HG03354 (cell line): ENCODE measurements around the gene CWC25.

Source experiments
- ATAC-seq: cut with Tn5 transposase; IDR thresholded peaks from one replicate; pipeline ENCODE4 v1.9.1; 2021; ENCODE audit warnings: mild to moderate bottlenecking; ENCODE audit not compliant: unreplicated experiment, poor library complexity, severe bottlenecking

The CWC25 gene

GRCh38 chr17:38853292-38854219 lies 28.4 kb upstream of the CWC25 start, which contains the start of gene RPL23:
Gene RPL23, minus strand, starts transcription at chr17:38853721. Its CDS starts 11 bp downstream, at chr17:38853710.
- peak; percentile 83 for ATAC-seq

DNA sequence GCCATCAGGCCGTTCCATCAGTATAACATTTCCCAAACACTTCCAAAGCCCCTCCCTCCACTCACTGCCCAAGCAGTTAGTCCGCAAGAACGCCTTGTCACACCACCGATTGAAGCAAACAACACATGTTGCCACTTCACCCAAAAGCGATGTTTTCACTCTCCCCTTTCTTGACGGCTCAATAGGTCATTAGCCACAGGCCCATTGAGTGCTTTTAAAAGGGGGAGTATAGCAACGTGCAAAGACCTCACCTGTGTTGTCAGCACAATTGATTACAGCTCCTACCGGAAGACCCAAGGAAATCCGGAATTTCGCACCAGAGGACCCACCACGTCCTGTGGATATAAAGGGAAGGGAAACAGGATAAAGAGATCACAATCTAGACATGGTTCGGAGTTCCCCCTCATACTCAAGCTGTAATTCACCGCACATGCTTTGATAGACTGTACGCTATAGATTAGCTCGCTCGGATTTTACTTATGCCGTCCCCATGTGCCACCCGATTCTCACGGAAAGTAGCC lies 27.7 kb upstream of the CWC25 start:
- peak; percentile 19 for ATAC-seq

GRCh38 chr17:38851434-38851833 lies 26.3 kb upstream of the CWC25 start:
- ATAC-seq, result no peak

DNA sequence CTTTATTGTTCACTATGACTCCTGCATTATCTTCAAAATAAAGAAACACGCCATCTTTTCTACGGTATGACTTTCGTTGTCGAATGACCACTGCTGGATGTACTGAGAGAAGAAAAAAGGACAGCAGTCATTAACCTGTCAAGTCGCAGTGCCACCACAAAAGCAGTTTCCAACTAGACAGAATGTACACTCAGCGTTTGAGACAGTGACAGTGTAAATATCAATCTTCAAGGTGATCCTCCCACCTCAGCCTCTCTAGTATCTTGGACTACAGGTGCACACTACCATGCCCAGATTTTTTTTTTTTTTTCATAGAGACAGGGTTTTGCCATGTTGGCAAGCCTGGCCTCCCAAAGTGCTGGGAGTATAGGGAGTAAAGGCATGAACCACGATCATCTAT lies 25.3 kb upstream of the CWC25 start:
- no peak for ATAC-seq

DNA sequence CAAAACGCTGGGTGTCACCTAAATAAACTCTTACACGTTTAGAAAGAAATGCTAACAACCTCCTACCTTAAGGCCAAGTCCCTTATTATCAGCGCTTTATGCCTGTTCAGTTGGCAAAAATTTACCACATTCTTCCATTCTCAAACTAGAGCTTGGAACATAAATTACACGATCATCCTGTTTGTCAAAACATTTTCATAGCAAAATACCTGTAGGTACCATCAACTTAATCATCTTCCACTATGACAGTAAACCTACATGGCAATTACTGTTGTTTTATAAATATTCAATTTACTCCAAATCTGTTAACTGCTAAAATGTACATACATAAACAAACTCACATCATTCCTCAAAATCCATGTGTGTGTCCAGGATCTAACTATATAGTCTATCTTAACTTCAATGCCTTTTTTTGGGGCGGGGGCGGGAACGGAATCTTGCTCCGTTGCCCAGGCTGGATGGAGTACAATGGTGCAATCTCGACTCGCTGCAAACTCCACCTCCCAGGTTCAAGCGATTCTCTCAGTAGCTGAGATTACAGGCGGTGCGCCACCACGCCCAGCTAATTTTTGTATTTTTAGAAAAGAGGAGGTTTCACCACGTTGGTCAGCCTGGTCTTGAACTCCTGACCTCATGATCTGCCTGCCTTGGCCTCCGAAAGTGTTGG lies 24.0 kb upstream of the CWC25 start:
- no peak for ATAC-seq

GRCh38 chr17:38848557-38848891 lies 23.4 kb upstream of the CWC25 start:
- ATAC-seq, result no peak

DNA sequence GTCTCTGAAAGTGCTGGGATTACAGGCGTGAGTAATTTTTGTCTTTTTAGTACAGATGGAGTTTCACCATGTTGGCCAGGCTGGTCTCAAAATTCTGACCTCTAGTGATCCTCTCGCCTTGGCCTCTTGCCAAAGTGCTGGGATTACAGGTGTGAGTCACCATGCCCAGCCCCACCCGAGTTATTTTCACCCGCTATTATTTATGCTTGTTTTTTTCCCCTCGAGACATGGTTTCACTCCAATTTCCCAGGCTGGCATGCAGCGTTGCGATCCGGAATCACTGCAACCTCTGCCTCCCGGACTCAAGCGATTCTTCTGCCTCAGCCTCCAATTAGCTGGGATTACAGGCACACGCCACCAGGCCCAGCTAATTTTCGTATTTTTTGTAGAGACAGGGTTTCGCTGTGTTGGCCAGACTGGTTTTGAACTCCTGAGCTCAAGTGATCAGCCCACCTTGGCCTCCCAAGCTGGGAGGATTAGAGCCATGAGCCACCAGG lies 19.2 kb upstream of the CWC25 start:
- no peak for ATAC-seq

GRCh38 chr17:38825762-38826247 lies 684 bp upstream of the CWC25 start:
- no peak for ATAC-seq

DNA sequence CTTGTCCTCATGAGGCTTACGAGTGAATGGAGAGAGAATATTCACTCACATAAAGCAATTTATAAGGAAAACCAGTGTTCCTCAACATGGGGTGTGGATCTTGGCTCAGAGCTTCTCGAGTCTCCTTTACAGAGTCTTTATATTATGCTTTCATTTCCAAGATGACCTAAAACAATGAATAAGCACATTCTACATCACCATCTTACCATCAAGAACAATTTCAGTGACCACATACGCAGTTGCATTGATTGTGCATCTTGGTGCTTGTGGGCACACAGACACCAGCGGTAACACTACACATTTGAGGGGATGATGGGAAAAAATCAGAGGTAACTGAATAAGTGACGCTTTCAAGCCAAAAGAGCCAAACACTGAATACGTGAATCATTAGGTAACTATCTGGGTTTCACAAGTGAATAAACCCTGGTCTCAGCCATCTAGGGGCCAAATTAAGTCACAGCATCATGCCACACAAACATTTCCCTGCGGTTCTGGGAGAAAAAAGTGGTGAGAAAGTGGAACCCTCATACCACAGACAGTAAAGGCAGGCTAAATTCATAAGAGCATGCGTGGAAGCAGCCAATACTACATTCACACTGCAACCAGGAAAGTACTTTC lies 9.4 kb downstream of the CWC25 start:
- no peak for ATAC-seq

GRCh38 chr17:38809828-38810227 lies 15.3 kb downstream of the CWC25 start:
- ATAC-seq, result no peak

DNA sequence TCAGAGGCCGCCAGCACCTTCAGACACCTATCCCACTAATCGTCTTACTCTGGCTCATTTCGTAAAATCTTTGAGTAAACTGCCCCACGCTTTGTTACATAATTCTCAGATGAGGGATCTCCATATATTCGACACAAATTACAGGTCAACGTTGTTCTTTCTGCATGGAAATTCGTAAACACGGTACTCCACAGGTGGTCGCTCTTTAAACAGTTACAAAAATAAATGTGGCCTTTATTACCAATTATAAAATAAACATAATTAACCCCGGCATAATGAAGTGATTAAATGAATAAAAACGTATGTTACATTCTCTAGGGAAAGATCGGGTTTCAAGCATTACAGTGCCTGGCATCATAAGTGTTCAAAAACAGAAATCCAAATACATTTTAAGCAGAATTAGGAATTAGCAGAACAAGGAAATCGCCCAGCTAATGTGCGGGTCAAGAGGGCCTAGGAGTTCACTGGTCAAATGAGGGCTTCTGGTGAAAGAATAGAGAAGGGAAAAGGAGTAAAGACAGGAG lies 24.8 kb downstream of the CWC25 start:
- no peak for ATAC-seq

DNA sequence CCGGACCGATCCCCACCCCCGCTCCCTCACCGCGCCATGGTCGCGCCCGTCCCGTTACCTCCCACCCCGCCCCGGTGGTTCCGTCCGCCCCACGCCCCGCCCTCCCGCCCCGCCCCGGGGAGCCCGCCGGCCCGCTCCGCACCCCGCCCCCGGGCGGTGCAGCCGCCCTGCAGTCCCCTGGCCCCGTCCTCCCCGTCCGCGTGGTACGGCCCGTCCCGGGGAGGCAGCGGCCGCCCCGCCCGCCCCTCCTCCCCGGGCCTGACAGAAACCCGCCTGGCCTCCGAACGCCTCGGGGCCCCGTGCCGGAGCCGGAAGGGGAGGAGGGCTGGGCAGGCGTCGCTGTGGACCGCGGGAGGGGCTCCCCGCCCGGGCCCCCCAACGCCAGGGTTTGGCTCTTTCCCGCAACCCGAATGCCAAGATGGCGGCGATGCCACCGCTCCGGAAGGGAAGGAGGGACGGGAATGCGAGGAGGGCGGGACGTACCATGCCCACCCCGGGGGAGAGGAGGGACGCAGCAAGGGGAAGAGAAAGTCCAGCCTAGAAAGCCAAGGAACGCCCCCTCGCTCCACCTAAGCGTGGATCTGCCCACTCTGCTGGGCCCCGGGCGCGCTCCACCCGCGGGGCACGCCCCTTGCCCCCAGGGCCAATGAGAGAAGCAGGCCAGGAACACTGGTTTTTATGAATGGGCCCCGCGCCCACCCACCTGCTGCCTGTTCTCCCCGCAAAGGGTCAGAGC lies 25.5 kb downstream of the CWC25 start, which contains the start of gene PIP4K2B:
Gene PIP4K2B, minus strand, starts transcription at position 56 of the 736 bp plus-strand sequence. CDS start 132 bp downstream, outside the sequence.
- ATAC-seq, result peak; percentile 84

DNA sequence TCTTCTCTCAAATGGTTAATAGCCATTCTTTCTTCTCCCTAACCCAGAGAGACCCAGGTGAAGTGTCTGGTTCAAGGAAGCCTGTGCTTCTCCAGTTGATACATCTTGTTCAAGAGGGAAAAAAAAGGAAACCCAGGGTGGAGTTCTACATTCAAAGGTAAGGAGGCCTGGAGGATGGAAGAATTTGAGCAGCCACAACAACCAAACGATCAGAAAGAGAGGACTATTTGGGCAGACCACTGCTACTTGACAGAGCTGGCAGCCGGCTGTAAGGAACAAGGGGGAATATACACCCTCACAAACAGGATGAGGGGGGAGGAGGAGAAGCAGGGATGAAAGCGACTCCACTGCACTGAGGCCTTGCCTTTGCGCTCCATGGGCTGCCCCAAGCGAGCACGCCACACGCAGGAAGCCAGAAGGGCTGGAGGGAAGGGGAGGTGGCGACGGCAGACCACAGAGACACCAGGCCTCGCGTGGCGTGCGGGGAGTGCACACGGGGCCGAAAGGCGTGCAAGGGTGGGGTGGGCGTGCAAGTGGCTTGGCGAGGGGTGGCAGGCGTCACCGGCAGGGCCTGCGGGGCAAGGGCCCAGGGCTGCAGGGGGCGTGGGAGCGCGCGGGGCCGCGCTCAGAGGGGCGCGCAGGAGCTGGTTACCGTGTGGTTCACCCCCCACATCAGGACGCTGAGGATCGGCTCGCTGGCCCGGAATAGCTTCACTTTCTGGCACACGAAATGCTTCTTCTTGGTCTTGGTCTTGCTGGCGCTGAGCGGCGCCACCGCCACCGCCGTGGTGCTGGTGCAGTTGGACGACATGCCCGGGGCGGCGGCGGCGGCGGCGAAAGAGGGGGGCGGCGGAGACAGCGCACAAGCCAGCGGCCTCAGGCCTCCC lies 26.3 kb downstream of the CWC25 start:
- ATAC-seq, result peak; percentile 34

DNA sequence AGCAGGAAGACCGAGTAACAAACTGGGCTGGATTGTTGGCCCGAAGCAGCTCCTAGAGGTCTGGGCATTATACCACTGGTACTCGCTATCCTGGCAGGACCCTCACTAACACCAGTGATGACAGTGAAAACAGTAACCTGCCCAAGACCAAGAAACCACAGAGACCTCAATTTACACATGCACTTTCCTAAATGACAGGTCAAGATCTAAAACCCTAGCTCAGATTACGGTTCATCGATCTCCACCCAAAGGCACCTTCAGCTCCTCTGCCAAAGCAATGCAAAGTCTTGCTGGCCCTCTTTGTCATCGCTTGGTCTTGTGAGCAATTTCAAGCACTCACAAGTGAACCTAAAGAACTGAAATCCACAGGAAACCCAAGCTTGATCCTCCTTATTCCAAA lies 27.3 kb downstream of the CWC25 start:
- no peak for ATAC-seq

GRCh38 chr17:38797158-38797490 lies 28.0 kb downstream of the CWC25 start:
- ATAC-seq, result no peak

- no peak for ATAC-seq
Observed at GRCh38 chr17:38796451-38797157, 28.5 kb downstream of the CWC25 start.

DNA sequence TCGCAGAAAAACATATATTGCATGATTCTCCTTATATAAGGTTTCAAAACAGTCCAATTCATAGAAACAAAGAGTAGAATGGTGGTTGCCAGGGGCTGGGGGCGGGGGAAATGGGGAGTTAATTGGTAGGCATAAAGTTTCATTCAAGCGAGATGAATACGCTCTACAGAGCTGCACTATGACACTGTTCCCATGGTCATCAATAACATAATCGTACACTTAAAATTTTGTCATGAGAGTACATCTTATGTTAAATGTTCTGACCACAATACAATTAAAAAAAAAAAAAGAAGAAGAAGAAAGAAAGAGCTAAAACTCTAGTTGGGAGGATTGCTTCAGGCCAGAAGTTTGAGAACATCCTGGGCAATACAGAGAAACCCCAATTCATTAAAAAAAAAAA lies 30.9 kb downstream of the CWC25 start:
- no peak for ATAC-seq

- no peak for ATAC-seq
Observed at GRCh38 chr17:38791162-38791561, 34.0 kb downstream of the CWC25 start.
